GM18907 (cell line): Measurements from ENCODE around the gene BOD1.

Source experiments
- ATAC-seq: cut with Tn5 transposase; IDR thresholded peaks from one replicate; pipeline ENCODE4 v1.9.1; 2021; ENCODE audit warnings: mild to moderate bottlenecking, moderate library complexity; ENCODE audit not compliant: unreplicated experiment

Gene BOD1

DNA sequence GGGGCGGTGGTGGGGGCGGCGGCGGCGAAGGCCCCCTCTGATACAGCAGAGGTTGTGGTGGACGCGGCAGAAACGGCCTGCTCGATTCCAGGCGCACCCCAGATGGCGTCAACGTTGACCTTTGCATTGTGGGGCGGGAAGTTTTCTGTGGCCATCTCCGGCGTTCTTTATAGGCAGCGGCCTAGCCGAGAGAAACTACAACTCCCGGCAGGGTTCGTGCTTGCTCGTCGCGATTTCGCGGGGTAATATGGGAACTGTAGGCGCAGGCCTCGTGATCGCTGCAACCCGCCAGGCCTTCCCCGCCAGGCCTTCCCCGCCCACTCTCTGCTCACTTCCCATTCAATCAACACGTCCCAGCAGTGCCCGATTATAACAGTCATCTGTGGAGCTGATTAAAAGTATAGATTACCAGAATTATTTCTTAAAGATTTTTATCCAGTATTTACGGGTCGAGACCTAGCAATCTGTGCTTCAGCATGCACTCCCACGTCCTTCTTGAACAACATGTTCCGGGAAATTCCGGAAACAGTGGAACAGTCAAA, at the start of gene BOD1:
Gene BOD1, minus strand, starts transcription at position 74 of the 542 bp plus-strand sequence. CDS start 214 bp downstream, outside the sequence.
- ATAC-seq: peak; percentile 91

DNA sequence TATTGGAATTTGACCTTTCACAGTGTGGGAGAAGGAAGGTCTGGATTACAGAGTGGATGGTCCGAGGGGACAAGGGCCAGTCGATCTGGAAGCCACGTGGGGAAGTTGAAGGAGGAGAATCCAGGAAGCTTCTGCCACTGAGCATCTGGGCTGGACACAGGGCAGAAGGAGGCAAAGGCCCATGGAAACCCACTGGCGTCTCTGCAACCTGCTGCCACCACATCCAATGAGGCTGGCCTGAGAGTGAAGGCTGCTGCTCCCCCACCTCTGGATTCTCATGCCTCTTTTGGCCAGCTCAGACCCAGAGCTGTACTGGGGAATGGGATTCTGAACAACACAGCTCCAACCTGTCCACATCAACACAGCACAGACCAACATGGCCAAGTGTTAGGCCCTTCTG, 48.9 kb upstream of the BOD1 start:
- no peak for ATAC-seq

DNA sequence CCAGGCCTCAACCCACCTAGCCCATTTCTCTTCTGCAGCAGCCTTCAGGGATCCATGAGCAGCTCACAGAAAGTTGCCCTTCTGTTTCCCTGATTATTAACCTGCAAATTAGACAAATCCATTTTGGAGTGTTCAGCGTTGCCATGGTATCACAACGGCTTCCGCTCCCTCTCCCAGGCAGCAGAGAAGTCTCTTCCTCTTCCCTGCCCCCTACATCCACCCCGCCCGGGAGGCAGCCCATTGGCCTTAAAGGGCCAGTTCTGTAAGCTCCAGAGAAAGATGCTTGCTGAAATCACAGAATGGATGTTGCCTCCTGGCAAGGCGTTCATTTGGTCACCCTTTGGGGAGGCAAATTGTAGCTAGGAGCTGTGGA, 47.7 kb upstream of the BOD1 start:
- ATAC-seq: no peak

DNA sequence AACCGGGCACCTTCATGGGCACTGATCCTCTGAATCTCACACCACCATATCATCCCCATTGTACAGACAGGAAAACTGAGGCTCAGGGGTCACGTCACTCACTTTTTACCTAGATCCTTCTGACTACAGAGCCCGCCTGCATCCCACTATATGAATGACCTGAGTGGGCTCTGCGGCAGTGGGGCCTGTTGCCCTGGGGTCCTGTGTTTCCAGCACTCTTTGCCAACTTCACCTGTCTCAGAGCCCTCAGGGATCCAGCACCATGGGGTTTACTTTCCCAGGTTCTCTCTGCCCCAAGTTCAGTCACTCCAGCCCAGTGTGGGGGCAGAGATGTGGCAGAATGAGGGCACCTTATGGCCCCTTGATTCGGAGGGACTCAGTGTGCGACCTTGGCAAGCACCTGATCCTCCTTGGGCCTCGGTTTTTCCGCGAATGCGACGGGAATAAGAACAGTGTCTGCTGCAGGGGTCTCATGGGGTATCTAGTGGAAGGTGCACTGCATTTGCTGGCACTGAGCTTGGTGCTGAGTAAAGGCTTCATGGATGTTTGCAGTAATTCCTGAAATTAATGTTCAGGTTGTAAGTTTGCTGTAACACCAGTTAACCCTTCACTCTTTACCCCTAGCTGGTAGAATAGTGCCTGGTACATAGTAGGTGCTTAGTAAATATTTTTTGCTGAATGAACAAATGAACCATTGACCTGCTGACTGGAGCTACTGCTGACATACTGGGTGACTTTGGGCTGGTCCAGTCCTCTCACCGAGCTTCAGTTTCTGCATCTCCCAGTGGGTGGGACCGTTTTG, 47.1 kb upstream of the BOD1 start:
- ATAC-seq: no peak

DNA sequence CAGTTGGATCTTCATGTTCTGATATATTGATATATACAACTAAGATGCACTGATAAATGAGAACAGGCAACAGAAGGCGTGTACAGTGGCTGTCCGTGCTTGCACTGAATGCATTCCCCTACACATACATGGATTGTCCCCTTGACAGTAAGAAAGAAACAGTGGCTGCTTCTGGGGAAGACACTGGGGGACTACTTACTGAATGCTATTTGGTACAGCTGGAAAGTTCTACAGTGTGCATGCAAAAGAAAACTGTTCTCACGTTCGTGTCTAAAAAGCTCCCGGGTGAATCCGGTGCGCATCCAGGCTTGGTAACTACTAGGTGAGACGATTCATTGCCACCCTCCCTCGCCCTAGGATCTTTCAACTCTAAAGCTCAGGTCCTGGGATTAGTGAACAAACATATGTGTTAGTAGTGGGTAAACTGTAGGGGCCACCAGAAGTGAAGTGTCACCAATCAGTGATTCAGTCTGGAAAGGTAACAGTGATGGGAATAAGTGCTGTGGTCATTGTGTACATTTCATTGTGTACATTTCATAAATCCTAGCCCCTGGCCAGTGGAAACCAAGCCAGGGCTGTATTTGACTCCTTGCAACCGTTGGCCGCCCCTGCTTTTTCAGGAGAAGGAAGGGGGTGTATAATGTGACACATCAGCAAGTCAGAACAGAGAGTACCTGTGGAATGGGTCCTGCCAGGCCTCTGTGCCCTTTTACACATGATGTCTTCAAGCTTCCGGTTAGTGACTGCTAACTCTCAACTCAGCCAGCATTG, 46.3 kb upstream of the BOD1 start:
- no peak for ATAC-seq

DNA sequence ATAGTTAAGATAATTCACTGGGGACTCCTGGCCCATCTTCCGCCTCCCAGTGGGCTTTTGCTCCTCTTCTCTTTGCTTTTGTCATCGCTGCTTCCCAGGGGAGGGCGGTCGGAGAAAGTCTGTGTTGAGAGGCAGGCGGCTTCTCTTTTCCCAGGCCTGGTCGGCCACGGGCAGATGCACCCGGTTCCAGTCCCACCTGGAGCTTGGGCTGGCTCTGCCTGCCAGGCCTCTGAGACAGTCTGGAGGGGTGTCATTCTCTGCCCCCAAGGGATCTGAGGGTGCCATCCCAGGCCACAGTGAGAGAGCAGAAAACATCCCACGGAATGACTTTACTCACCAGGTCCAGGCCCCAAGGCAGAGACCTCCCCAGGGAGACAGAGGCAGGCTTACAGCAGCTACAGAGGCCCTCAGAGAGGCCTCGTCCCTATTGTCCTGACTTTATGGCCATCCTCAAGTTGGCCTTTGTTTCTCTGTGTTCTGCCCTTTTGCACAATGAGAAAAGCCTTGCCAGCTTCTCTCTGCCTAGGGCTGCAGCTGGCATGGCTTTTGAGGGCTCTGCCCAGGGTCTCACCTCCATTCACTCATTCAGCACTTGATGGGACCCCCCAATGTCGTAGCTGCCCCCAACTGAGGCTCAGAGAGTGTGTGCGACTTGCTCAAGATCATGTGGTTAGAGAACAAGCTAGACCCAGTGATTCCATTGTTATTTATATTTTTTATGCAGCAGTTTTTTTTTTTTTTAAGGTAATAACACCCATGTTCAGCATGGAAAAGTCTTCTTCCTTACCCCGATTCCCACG, 44.2 kb upstream of the BOD1 start:
- ATAC-seq: no peak

DNA sequence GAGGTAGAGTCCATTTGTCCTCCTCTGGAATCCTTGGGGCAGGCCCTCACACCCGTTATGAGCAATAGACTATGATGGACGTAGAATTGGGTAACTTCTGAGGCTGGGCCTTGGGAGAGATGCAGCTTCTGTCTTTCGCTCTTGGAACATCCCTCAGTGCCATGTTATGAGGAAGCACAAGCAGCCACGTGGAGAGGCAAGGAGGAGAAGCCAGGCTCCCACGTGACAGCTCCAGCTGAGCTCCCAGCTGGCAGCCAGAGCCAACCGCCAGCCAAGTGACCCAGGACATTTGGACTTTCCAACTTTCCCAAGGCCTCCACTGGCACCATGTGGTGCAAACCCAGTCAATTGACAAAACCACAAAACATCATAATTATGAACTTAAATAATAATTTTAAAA, 43.0 kb upstream of the BOD1 start:
- no peak for ATAC-seq

DNA sequence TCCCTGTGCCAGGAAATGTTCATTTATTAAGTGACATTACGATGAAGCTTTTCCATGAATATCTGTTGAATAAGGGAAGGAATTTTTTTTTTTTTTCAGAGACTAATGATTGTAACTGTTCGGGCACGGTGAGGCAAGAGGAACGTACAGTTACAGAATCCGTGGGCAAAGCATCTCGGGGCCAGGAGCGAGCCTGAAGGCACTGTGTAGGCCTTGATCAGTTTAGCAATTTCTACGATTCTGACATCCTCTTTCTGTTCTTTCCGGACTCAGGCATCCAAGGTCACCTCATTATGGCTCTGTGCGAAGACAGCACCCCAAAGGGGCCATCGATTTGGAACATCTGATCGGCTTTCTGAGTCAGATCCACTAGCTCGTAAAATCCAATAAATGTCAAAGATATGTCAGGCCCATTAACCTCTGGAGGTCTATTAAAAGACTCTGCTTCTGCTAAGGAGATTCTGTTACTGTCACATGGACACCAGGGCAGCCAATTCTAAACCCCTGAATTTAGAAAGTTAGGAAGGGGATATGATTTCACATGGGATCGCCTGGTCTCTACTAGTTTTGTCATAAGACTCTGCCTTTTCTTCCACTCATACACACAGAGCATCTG, 41.4 kb upstream of the BOD1 start:
- no peak for ATAC-seq

DNA sequence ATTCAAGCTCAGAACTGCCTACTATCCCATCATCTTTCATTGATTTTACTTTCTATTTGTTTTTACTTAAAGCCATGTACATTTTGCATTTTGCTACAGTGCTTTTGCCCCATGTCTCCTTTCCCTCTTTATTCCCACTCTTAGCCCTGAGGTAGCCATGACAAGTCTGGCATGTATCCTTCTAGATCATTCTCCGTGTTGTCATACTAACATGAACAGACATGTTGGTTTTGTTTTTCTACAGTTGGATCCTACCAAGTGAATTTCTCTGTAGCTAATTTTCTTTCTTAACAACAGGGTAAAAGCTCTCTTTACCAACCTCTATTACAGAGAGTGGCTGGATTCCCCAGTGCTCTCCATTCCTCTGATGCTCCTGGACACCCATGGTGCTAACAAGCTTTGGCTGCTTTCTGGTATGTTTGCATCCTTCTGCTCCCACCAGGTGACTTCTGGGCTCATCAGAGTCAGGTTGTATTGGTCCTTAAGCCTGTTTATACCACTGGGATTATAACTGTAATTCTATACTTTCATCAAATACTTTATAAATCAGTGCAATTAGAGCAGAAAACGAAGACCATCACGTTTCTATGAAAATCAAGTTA, 38.8 kb upstream of the BOD1 start:
- no peak for ATAC-seq

DNA sequence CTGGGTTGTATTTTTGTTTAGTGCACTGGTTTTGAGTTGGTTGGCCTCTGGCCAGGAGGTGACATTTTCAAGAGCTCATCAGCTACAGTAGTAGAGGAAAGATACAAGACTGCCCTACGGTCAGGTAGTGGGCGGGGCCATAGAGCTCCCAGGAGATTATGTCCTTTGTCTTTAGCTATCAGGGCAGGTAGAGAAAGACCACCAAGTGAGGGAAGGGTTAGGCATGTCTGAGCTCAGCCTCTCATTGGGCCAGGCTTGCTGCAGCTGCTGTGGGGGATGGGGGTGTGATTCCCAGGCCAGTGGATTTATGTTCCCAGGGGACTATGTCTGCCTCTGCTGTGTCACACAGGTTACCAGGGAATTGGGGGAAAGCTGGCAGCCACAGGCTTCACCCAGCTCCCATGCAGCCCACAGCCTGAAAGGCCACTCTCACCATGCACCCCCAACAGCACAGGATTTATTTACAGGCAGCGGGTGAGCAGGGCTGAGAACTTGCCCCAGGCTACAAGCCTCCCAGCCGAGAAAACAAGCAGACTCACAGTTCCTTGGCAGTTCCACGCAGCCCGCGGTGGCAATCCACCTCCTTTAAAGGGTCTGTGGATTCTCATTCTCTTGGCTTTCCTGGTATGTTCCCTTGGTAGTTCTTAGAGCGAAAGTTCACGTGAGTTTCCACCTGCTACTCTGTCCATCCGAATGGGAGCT, 37.5 kb upstream of the BOD1 start:
- no peak for ATAC-seq

DNA sequence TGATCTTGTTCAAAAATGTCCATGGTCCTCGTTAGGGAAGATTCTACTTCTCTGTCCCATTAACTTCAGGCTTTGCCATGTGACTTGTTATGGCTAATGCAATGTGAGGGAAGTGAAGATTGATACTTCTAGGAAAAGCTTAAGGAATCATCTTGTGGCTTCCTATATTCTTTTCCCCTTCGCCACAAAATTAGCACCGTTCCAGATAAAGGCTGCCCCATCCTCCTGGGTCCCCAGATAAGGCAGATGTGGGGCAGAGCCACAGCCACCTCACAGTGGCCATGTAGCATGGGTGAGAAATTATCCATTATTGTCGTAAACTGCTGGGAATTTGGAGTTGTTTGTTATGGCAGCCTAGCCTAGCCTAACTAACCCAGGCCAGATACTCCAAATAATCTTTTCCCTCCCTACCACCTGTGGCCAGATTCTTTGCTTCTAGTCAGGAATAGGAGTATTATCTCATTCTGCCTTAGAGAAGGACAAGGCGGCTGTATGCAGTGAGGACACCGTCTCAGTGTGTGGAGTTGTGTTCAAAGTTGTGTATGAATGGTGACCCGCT, 31.9 kb upstream of the BOD1 start:
- no peak for ATAC-seq

DNA sequence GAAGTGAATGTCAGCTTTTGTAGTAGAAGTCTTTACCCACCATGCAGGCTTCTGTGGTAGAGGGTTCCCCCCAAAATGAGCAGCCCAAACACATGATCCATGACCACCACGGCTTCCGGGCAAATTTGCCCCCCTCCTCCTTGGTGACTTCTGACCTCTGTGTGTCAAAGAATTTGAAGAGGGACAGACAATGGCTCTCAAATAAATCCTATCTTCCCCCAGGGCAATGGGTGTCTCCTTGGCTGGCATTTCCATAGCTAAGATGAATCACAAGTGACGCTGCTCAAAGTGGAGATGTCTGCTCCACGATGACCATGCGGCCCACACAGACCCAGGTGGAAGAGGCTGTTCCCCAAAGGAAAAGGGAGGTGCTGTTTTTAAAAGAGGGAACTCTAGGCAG, 30.2 kb upstream of the BOD1 start:
- ATAC-seq: no peak

DNA sequence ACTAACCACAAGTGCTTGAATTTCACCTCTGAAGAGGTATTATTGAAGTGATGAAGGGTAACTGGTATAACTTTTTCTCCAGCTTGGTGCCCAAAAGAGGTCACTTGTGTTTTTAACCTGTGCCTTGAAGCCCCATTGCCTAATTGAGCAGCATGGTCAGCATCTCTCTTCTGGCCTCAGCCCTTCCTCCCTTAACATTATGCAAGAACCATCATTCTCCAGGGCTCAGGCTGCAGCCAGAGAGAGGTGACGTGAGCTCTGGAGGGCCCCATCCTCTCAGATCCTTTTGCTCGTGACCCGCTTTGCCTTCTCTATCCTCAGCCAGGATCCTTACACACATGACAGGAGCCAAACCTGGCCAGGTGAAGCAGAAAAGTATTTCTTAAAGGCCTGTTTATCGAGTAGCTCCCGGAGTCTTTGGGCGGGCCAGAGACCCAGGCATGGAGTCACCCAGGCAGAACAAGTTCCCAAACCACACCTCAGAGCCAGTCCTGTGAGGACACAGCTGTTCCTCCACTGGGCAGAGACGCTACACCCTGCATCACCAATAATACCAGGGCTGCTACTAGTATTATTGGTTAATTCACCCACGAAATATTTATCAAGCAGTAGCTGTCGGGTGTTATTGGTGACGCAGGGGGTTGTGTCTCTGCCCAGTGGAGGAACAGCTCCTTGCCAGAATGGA, 29.6 kb upstream of the BOD1 start:
- no peak for ATAC-seq

DNA sequence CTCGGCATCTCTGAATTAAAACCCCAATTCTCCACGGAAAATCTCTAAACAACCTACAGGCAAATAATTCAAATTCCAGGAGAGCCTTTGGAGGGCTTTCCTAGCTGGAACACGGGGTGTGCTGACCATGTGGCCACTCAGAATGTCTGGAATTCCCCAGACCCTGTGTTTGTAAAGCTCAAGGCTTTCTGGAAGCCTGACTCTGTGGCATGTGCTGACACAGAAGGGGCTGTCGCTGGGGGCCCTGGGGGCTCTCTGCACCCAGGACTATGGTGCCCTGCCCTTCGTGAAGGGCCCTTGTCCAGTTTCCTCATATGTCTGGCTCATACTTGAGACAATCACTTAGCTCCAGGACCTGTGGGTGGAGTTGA, 29.0 kb upstream of the BOD1 start:
- no peak for ATAC-seq

DNA sequence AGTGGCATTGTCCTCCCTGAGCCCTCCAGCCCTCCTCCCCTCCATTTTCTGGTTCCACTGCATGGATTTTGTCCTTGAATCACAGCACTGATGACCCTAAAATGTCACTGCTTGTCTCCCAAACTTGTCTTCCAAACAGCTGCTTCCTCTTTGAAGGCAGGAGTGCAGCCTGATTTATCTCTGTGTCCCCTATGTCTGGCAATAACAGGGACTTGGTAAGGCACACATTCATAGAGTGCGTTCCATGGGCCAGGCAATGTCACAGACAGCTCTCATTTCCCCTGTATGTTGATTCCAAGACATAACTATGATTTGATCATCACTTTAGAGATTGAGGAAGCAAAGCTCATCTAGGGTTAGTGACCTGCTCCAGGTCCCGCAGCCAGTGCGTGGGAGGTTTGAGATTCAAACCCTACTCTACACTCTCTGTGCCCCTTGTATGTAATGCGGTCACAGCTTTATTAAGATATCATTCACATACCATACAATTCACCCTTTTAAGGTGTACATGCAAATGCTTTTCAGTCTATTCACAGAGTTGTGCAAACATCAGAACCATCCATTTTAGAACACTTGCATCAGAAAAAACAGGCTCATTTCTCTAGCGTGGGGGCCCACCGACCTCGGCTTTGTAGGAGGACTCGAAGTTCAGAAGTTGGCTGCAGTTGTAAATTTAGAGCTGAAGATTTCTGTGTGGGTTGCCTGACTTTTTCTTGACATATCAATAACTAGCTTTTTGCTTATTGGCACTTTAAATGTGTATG, 28.4 kb upstream of the BOD1 start:
- no peak for ATAC-seq

DNA sequence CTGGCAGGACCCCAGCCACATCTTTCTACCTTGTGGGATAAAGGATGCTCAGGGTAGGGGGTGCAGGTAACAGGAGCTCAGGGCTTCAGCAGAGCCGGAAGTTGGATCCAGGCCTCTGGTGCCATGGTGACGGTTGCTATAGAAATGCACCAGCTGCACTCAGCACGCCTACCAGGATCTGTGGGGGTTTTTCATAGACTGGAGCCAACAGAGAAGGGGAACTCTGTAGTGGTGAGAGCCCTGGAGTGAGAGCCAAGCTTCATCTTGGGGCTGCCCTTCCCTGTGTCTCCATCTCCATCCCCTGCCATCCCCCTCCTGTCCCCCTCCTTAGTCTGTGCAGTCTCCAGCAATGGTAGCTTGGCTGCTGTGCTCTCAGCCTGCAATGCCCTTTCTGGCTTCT, 27.5 kb upstream of the BOD1 start:
- ATAC-seq: peak; percentile 73

DNA sequence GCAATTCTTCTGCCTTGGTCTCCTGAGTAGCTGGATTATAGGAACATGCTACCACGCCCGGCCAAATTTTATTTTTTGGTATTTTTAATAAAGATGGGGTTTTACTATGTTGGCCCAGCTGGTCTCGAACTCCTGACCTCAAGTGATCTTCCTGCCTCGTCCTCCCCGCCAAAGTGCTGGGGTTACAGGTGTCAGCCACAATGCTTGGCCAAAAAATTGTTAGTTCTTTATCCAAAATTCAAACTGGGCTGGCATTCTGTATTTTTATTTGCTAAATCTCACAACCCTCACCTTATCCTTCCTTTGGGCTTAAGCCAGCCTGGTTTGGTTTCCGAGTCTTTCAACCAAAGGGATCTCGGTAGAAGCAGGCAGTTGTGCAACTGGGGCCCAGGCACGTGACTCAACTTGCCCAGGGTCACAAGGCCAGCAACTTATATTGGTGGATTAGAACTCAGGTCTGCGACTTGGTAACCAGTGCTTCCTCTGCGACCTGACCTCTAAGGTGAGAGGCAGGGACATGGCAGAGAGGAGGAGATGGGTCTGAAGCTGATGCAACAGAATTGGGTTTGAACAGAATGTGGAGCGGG, 26.5 kb upstream of the BOD1 start:
- no peak for ATAC-seq
